ENCODE data around the gene RARB.

- TF ChIP-seq CTCF (IDR thresholded peaks at IDR 0.05), result no peak
- no peak for TF ChIP-seq POLR2A (IDR thresholded peaks at IDR 0.05)
- TF ChIP-seq EP300 (IDR thresholded peaks at IDR 0.05), result no peak
These were observed 2.3 kb downstream of the RARB start for GRCh38 chr3:25430287-25430934.
